Activated naive CD4-positive, alpha-beta T cell treated with anti-CD3 and anti-CD28 coated beads for 36 hours (primary cell): Measurements from ENCODE around the gene OR5AR1. TPM values are rescaled to one million over a fixed set of nuclear protein-coding genes. Genes with fewer than 3 reads are reported as not detected.

ENCODE experiments used
- CTCF ChIA-PET: fragments of 350-600 bp; sonication (Branson Sonifier 250); formaldehyde crosslinking; loops from one replicate; lab custom pipeline; 2021; ENCODE audit warnings: antibody characterized with exemption; lab: Charles Lee
- DNase-seq: peaks from one replicate; pipeline ENCODE4 v3.0.0-alpha.2; 2020
- H3K27ac Mint-ChIP-seq: one replicate; pipeline ENCODE4 v1.8.0; 2021; ENCODE audit warnings: mild to moderate bottlenecking, mixed read lengths
- H3K27me3 Mint-ChIP-seq: one replicate; pipeline ENCODE4 v1.8.0; 2021; ENCODE audit warnings: low read depth, mixed read lengths
- H3K36me3 Mint-ChIP-seq: one replicate; pipeline ENCODE4 v1.8.0; 2021; ENCODE audit warnings: low read depth, mixed read lengths
- H3K4me1 Mint-ChIP-seq: one replicate; pipeline ENCODE4 v1.8.0; 2021; ENCODE audit warnings: low read depth, mixed read lengths
- H3K4me3 Mint-ChIP-seq: one replicate; pipeline ENCODE4 v1.8.0; 2021; ENCODE audit warnings: mild to moderate bottlenecking, moderate library complexity, mixed read lengths
- H3K9me3 Mint-ChIP-seq: one replicate; pipeline ENCODE4 v1.8.0; 2021; ENCODE audit warnings: mixed read lengths
- intact Hi-C: fragments of 100-400 bp; cut with micrococcal nuclease; formaldehyde crosslinking; loops from one replicate; pipeline ENCODE4 v1.15.1; 2023
- total RNA-seq, 2 experiments: library from RNA; stranded (reverse); gene quantifications; one replicate each; pipeline ENCODE4 v1.2.3, GENCODE V29; 2021

Gene OR5AR1
- total RNA-seq, 2 experiments from 2014 or later, result not detected

- intact Hi-C loops, result no loop called here
- Mint-ChIP-seq H3K27me3 (no peaks in the 10 kb centered on the region), H3K36me3 (no peaks in the 10 kb centered on the region), H3K9me3 (peaks cover 5% of the 10 kb centered on the region), H3K4me3 (no peak overlapping the region), H3K27ac (no peak overlapping the region), H3K4me1 (no peaks in the 10 kb centered on the region)
- peak; percentile 5 for DNase-seq
- CTCF ChIA-PET, result interaction anchor here (0.6 kb wide), 1 partner anchor 307 kb away, joined by 3 read pairs; no protein-coding TSS in a partner anchor
These were observed 36.9 kb downstream of the OR5AR1 start for GRCh38 chr11:56700242-56700913.

- no peak for DNase-seq
- intact Hi-C loops, result no loop called here
- no peak overlapping the region for H3K27ac Mint-ChIP-seq
- H3K27me3 Mint-ChIP-seq, result no peaks in the 10 kb centered on the region
- CTCF ChIA-PET, result no interaction called here
- H3K4me3 Mint-ChIP-seq, result no peak overlapping the region
- no peaks in the 10 kb centered on the region for H3K36me3 Mint-ChIP-seq
- H3K4me1 Mint-ChIP-seq, result no peaks in the 10 kb centered on the region
- H3K9me3 Mint-ChIP-seq, result peaks cover 5% of the 10 kb centered on the region
These were observed 37.5 kb downstream of the OR5AR1 start for GRCh38 chr11:56700914-56701485.

GRCh38 chr11:56705784-56706396 lies 42.4 kb downstream of the OR5AR1 start:
- Mint-ChIP-seq H3K4me1 (no peaks in the 10 kb centered on the region), H3K36me3 (no peaks in the 10 kb centered on the region), H3K27ac (no peak overlapping the region), H3K27me3 (no peaks in the 10 kb centered on the region), H3K9me3 (peaks cover 5% of the 10 kb centered on the region), H3K4me3 (no peak overlapping the region)
- CTCF ChIA-PET, result no interaction called here
- DNase-seq, result no peak
- intact Hi-C loops, result no loop called here

- Mint-ChIP-seq H3K36me3 (no peaks in the 10 kb centered on the region), H3K9me3 (peaks cover 3% of the 10 kb centered on the region), H3K4me3 (no peak overlapping the region), H3K27me3 (no peaks in the 10 kb centered on the region), H3K27ac (no peak overlapping the region), H3K4me1 (no peaks in the 10 kb centered on the region)
- CTCF ChIA-PET, result no interaction called here
- no peak for DNase-seq
- intact Hi-C loops, result no loop called here
These were observed 43.0 kb downstream of the OR5AR1 start for GRCh38 chr11:56706486-56706885.

GRCh38 chr11:56714206-56714605 lies 50.7 kb downstream of the OR5AR1 start:
- H3K36me3 Mint-ChIP-seq, result no peaks in the 10 kb centered on the region
- H3K9me3 Mint-ChIP-seq, result peaks cover 13% of the 10 kb centered on the region
- H3K4me3 Mint-ChIP-seq, result no peak overlapping the region
- H3K4me1 Mint-ChIP-seq, result no peaks in the 10 kb centered on the region
- no peaks in the 10 kb centered on the region for H3K27me3 Mint-ChIP-seq
- intact Hi-C loops, result no loop called here
- DNase-seq, result no peak
- H3K27ac Mint-ChIP-seq, result no peak overlapping the region
- CTCF ChIA-PET, result no interaction called here

Other genes starting within 250 kb of the OR5AR1 start
- not detected for gene OR5M3, start 190.3 kb upstream of the OR5AR1 start, total RNA-seq
- not detected for gene OR5M8, start 172.3 kb upstream of the OR5AR1 start, total RNA-seq
- not detected for gene OR5M11, start 120.4 kb upstream of the OR5AR1 start, total RNA-seq
- gene OR5M10, start 86.0 kb upstream of the OR5AR1 start, total RNA-seq, result not detected
- gene OR5M1, start 48.8 kb upstream of the OR5AR1 start, total RNA-seq, result not detected
- not detected for gene OR5AP2, start 21.2 kb upstream of the OR5AR1 start, total RNA-seq
- not detected for gene OR9G1, start 35.4 kb downstream of the OR5AR1 start, total RNA-seq
- gene OR9G4, start 85.0 kb downstream of the OR5AR1 start, total RNA-seq, result not detected